HUES64 (cell line): ENCODE results near the gene HPCAL1.

Experiments used
- H3K27ac ChIP-seq: 2 replicates; pipeline ENCODE4 v1.7.0; 2013; ENCODE audit warnings: low read depth, low read length, inconsistent platforms
- H3K27me3 ChIP-seq: 2 replicates; pipeline ENCODE4 v1.6.1; 2013; ENCODE audit warnings: mild to moderate bottlenecking, low read length; ENCODE audit not compliant: insufficient read depth
- H3K36me3 ChIP-seq: 2 replicates; pipeline ENCODE4 v1.6.1; 2013; ENCODE audit warnings: mild to moderate bottlenecking, low read length; ENCODE audit not compliant: insufficient read depth
- H3K4me1 ChIP-seq: 2 replicates; pipeline ENCODE4 v1.6.1; 2013; ENCODE audit warnings: mild to moderate bottlenecking, low read length, moderate library complexity; ENCODE audit not compliant: insufficient read depth
- H3K4me3 ChIP-seq: 2 replicates; pipeline ENCODE4 v1.5.1; 2013; ENCODE audit warnings: mild to moderate bottlenecking, low read length, moderate library complexity
- H3K9ac ChIP-seq: 2 replicates; pipeline ENCODE4 v1.6.1; 2013; ENCODE audit warnings: mild to moderate bottlenecking, low read depth, low read length
- H3K9me3 ChIP-seq: 2 replicates; pipeline ENCODE4 v1.6.1; 2013; ENCODE audit warnings: low read depth, low read length; ENCODE audit not compliant: insufficient read depth
- WGBS: fragments of 150-250, 120-280 bp; methylation state at CpG from one replicate; pipeline ENCODE4 v1.1.7; 2013; ENCODE audit warnings: missing lambda C conversion rate; 5-methylcytosine and 5-hydroxymethylcytosine counted together

The HPCAL1 gene

DNA sequence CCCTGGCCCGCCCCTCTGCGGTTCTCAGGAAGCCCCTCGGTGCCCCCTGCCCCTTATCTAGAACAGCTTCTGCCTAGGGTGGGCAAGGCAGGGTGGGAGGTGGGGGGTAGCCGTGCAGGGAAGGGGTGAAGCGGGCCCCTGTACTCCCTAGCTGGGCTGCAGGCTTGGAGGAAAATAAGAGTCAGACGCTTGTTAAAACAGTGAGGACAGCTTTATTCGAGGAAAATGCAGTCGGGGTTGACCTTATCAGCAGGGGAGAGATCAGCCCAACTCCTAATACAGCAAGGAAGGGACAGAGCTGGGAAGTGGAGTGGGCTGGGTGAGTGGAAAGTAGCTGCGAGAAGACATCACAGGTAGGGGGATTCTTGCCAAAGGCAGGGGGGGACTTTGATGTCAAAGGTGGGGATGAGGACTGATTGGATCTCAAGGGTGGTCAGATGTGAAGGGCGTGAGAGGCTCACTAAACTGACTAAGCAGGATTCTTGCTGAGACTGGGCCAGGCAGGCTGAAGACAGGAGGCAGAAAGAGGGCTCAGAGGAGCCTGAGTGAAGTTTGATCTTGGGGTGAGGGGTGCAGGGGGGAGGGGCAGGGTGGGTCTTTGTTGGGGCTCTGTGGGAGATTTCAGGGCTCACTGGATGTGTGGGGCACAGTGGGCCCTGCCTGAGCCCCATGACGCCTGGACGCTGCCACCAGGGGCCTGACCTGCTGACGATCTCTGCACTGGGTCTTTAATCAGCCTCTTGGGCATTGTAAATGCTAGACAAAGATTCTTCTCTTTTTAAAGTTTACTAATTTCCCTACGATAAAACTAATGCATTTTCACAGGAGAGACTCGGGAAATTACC lies 29.9 kb downstream of the HPCAL1 start:
- Histone ChIP-seq H3K27me3 (no peaks in the 10 kb centered on the region), H3K4me3 (no peak overlapping the region), H3K9ac (no peak overlapping the region), H3K9me3 (0 out of 2 replicates have a peak, but pooled peaks cover 4% of the 10 kb centered on the region), H3K4me1 (peaks cover 43% of the 10 kb centered on the region), H3K27ac (0 out of 2 replicates have a peak overlapping the region, but pooled peaks have one; percentile 8), H3K36me3 (no peaks in the 10 kb centered on the region)
- 58% methylated on average over 15 of the region's 15 CpGs for WGBS

DNA sequence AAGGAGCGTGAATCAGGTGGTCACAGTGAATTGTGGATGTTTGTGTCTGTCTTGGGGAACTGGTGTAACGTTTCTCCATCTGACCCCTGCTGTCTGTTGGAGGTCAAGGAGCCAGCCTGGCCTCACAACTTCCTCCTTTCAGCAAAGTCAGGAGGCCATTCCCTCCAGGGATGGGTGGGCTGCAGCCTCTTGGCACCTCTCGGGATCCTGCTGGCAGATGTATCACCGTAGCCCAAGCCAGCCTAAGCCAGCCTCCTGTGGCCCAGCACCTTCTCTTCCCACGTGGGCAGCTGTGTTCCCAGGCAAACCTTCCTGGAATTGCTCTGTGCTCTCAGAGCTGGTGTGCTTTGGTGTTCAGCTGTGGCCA lies 30.5 kb downstream of the HPCAL1 start:
- 39% methylated on average over 5 of the region's 5 CpGs for WGBS

DNA sequence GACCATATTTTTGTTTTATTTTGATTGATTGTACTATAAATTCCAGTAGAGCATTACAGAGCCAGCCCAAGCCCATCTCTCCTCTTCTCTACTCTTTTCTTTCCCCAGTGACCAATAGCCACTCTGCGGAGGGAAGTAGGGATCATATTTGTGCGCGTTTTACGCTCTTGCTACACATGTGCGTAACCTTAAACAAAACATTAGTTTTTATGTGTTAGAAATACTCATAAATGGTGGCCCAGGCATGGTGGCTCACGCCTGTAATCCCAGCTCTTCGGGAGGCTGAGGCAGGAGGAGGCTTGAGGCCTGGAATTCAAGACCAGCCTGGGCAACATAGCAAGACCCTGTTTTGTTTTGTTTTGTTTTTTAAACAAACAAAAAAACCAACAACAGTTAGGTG lies 31.3 kb downstream of the HPCAL1 start:
- Histone ChIP-seq H3K9me3 (0 out of 2 replicates have a peak, but pooled peaks cover 4% of the 10 kb centered on the region), H3K27me3 (no peaks in the 10 kb centered on the region), H3K4me1 (peaks cover 43% of the 10 kb centered on the region), H3K36me3 (no peaks in the 10 kb centered on the region), H3K27ac (no peak overlapping the region), H3K4me3 (no peak overlapping the region), H3K9ac (no peak overlapping the region)
- WGBS = 89% methylated on average over 7 of the region's 7 CpGs

More for the DNA sequence above, 30.5 kb downstream of the HPCAL1 start:
- no peak overlapping the region for H3K27ac ChIP-seq
- H3K27me3 ChIP-seq = no peaks in the 10 kb centered on the region
- H3K4me1 ChIP-seq = peaks cover 43% of the 10 kb centered on the region
- no peak overlapping the region for H3K4me3 ChIP-seq
- H3K36me3 ChIP-seq = no peaks in the 10 kb centered on the region
- H3K9ac ChIP-seq = no peak overlapping the region
- 0 out of 2 replicates have a peak, but pooled peaks cover 4% of the 10 kb centered on the region for H3K9me3 ChIP-seq

DNA sequence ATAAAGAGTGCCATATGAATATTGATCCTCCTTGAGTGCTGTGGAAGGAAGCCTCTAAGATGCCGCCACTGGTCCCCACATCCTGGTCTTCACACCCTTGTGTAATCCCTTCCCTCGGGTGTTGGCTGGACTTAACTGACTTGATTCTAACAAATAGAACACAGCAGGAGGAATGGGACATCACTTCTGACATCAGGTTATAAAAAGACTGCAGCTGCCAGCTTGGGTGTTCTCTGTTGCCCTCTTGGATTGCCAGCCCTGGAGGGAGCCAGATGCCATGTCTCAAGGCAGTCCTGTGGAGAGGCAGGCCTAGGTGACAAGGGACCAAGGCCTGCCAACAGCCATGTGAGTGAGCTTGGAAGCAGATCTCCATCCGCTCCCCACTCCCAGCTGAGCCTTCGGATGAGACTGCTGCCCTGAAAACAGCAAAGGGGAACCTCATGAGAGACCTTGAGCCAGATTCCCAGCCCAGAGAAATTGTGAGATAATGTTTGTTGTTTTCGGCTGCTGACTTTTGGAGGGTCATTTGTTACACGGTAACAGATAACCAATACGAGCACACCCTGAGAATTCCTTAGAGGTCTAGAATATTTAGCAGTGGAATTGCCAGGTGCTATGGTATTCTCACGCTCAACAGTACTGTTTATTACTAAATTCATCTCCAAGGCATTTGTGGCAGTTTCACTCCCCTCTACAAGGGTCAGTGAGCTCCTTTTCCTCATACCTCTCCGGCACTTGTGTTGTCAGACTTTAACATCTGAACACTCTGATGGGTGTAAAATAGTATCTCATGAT lies 32.5 kb downstream of the HPCAL1 start:
- H3K36me3 ChIP-seq = no peaks in the 10 kb centered on the region
- no peaks in the 10 kb centered on the region for H3K27me3 ChIP-seq
- peaks cover 31% of the 10 kb centered on the region for H3K4me1 ChIP-seq
- H3K4me3 ChIP-seq = no peak overlapping the region
- WGBS = 97% methylated on average over 8 of the region's 9 CpGs
- no peak overlapping the region for H3K27ac ChIP-seq
- H3K9me3 ChIP-seq = 0 out of 2 replicates have a peak, but pooled peaks cover 4% of the 10 kb centered on the region
- H3K9ac ChIP-seq = no peak overlapping the region

DNA sequence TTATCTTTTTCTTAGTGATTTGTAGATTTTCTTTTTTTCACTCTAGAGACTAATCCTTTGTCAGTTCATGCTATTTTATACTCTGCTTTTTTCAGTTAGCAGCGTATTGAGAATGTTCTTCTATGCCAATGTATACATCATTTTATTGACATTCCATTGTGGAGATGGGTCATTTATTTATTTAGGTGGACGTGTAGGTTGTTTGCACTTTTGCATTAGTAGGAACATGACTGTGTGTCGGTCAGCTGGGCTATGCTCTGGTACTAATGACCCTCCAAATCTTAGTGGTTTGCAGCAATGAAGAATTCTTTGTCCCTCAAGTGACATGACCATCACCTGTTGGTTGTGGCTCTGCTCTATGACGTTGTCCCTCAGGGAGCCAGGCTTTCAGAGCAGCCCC lies 33.6 kb downstream of the HPCAL1 start:
- no peak overlapping the region for H3K27ac ChIP-seq
- WGBS = 92% methylated on average over 3 of the region's 4 CpGs
- no peak overlapping the region for H3K9ac ChIP-seq
- 0 out of 2 replicates have a peak, but pooled peaks cover 4% of the 10 kb centered on the region for H3K9me3 ChIP-seq
- H3K4me1 ChIP-seq = peaks cover 21% of the 10 kb centered on the region
- H3K4me3 ChIP-seq = no peak overlapping the region
- H3K27me3 ChIP-seq = no peaks in the 10 kb centered on the region
- H3K36me3 ChIP-seq = no peaks in the 10 kb centered on the region

DNA sequence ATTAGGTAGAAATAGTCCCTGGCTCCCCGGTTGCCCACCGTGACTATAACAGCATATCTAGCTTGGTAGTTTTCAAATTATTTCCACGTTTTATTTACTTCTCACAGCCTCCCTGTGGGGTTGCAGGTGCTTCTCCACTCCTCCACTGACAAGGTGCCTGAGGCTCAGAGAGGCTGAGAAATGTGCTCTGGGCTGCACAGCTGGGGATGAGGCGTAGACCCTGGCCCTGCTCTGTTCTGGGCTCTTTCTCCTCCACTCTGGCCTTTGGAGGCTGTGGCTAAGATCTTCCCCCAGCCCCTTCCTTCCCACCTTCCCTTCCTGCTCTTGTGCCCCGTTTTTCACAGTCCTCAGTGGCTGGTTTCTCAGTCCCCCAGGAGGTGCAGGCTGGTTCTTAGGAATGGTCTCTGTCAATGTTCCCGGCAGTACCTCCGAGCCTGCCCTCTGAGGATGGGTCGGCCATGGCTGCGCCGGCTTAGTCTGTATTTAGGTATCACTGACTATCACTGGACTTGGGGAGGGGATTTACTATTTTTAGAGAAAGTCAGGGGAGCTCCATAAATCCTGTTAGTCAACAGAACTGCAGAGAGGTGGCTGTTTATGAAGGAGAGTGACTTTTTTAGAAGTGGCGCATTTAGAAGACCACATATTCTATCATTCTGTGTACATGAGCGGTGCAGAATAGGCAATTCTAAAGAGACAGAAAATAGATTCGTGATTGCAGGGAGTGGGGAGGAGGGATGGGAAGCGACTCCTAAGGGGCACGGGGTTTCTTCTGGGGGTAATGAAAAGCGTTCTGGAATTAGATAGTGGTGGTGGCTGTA lies 35.0 kb downstream of the HPCAL1 start:
- 0 out of 2 replicates have a peak, but pooled peaks cover 4% of the 10 kb centered on the region for H3K9me3 ChIP-seq
- H3K27ac ChIP-seq = no peak overlapping the region
- H3K9ac ChIP-seq = no peak overlapping the region
- H3K27me3 ChIP-seq = no peaks in the 10 kb centered on the region
- H3K4me1 ChIP-seq = peaks cover 9% of the 10 kb centered on the region
- WGBS = 91% methylated on average over 16 of the region's 16 CpGs
- H3K36me3 ChIP-seq = no peaks in the 10 kb centered on the region
- no peak overlapping the region for H3K4me3 ChIP-seq

DNA sequence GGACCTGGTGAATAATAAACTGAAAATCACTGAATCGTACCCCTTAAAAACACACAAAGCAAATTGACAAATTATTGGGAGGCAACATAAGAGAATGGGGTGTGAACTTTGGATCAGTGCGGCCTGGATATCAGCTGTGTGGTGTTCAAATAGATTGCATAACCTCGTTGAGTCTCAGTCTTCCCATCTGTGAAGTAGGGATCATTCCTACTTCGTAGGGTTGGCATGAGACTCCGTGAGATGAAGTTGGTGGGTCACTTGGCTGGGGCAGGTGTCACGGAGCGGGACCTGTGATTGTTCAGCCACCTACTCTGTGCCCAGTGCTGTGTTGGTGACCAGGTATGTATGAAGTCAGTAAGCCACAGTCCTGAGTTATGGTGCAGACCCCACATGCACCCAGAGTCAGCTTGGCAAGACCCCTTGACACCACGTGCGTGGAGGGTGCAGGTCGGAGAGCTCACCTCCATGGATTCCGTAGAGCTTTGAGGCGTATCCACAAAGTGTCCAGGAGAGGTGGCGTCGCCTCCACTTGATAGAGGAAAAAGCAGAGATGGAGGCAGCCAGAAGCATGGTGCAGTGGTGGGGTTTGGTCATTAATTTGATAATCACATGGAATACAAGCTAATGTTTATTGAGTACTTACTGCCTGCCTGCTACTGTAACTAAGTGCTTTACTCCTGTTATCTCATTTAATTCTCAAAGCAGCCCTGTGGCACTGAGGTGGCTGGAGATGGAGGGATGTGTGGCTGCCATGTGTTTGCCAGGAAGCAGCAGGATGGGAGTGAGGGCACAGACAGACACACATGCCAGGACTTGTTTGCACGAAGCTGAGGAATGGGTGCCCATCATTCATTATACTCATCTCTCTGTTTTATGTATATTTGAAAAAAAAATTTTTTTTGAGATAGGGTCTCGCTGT lies 35.8 kb downstream of the HPCAL1 start:
- no peak overlapping the region for H3K4me3 ChIP-seq
- peaks cover 1% of the 10 kb centered on the region; the same call in 1 of the 2 replicates for H3K4me1 ChIP-seq
- no peak overlapping the region for H3K9ac ChIP-seq
- H3K27me3 ChIP-seq = no peaks in the 10 kb centered on the region
- no peak overlapping the region for H3K27ac ChIP-seq
- WGBS = 95% methylated on average over 15 of the region's 16 CpGs
- H3K9me3 ChIP-seq = 0 out of 2 replicates have a peak, but pooled peaks cover 4% of the 10 kb centered on the region
- H3K36me3 ChIP-seq = no peaks in the 10 kb centered on the region

DNA sequence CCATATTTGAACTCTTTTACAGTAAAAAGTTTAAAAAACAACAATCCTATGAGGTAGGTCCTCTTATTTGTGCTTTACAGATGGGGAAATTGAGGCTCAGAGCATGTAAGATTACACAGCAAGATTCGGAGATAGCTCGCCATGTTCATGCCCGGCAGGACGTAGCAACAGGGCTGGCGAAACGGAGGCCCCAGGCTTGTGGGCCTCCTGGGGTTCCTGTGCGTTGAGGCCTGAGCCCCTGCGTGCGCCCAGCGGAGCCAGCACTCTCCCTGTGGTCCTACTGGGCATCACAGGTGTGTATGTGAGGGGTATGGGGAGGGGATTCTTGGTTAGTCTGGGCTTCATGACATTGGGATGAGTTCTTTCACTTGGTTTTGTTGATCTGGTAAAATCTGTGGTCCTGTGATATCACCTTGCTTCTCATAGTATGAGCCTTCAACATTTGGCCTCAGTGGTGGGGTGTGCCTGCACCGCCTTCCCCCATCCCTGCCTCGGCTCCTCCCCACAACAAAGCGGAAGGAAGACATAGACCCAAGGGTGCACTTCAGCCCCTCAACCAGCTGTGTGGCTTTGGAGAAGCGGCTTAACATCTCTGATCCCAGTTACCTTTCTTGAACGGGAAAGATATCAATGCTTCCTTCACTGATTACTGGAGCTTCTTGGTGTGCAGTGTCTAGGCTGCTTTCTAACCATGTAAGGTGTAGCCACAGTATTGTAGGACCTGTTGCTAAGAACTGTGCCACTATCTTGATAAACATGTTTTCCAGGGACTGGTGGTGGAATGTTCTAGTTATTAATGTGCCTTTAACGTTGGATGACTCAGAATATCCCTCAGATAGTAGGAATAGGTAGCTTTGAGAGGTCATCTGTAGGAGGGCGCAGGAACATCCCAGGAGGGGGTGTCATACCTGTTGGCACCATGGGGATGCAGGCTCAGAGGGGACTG lies 37.2 kb downstream of the HPCAL1 start:
- WGBS = 94% methylated on average over 17 of the region's 17 CpGs
- H3K27ac ChIP-seq = no peak overlapping the region
- no peaks in the 10 kb centered on the region for H3K36me3 ChIP-seq
- no peak overlapping the region for H3K9ac ChIP-seq
- H3K27me3 ChIP-seq = no peaks in the 10 kb centered on the region
- H3K4me3 ChIP-seq = no peak overlapping the region
- 0 out of 2 replicates have a peak, but pooled peaks cover 4% of the 10 kb centered on the region for H3K9me3 ChIP-seq
- H3K4me1 ChIP-seq = no peaks in the 10 kb centered on the region

DNA sequence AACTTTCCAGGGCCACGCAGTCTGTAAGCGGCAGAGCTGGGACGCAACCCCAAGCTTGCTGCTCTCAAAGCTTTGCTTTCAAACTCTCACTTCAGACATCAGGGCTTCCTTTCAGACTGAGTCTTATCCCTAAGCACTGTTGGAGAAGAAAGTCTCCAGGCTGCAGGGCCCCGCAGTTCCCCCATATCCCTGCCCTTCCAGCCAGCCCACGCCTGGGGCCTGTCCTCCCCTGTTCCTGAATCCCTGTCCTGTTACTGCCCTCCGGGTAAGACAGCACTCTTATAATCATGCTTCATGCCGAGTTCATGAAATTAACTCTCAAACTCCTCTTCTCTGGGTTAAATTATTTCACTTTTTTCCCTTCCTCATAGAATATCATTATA lies 37.9 kb downstream of the HPCAL1 start:
- no peak overlapping the region for H3K4me3 ChIP-seq
- no peaks in the 10 kb centered on the region for H3K36me3 ChIP-seq
- no peaks in the 10 kb centered on the region for H3K27me3 ChIP-seq
- WGBS = 92% methylated on average over 7 of the region's 7 CpGs
- H3K4me1 ChIP-seq = no peaks in the 10 kb centered on the region
- 0 out of 2 replicates have a peak, but pooled peaks cover 1% of the 10 kb centered on the region for H3K9me3 ChIP-seq
- no peak overlapping the region for H3K27ac ChIP-seq
- H3K9ac ChIP-seq = no peak overlapping the region
